Measurements from ENCODE around the gene GRIK2. TPM values are rescaled to one million over a fixed set of nuclear protein-coding genes. Genes with fewer than 3 reads are reported as not detected.

GRIK2 gene
- total RNA-seq, 1 experiment from 2014 or later, result 0.55 TPM

- intact Hi-C loops (cut with micrococcal nuclease), result no loop called here
- TF ChIP-seq EZH2 (IDR thresholded peaks at IDR 0.05; ENCODE audit: low read length, unreplicated experiment), result no peak
- TF ChIP-seq EZH2phosphoT487 (IDR thresholded peaks at IDR 0.05; ENCODE audit: borderline replicate concordance, low read length), result no peak
- no peak for TF ChIP-seq CTCF (conservative IDR thresholded peaks at IDR 0.05; ENCODE audit: low read depth, low read length)
- CTCF ChIA-PET, result no interaction called here
- no peak overlapping the region for H3K4me2 ChIP-seq (ENCODE audit: low read length)
- H3K27me3 ChIP-seq (ENCODE audit: low read length), result no peaks in the 10 kb centered on the region
- H3K4me1 ChIP-seq (ENCODE audit: insufficient read depth, low read length), result no peaks in the 10 kb centered on the region
- no TSS peak for BruUV-seq (replicated peaks)
- H3K9ac ChIP-seq (ENCODE audit: low read length), result no peak overlapping the region
- no peak overlapping the region for H3K4me3 ChIP-seq (ENCODE audit: low read length)
- H3K9me3 ChIP-seq (ENCODE audit: low read length), result no peaks in the 10 kb centered on the region
- H3K79me2 ChIP-seq (ENCODE audit: low read length), result no peaks in the 10 kb centered on the region
- no peaks in the 10 kb centered on the region for H3K9me2 ChIP-seq (replicated peaks; ENCODE audit: low read length)
- ATAC-seq (no peak), DNase-seq (no peak)
- H3F3A ChIP-seq (ENCODE audit: low read length, unreplicated experiment), result no peaks in the 10 kb centered on the region
- H3K36me3 ChIP-seq (ENCODE audit: low read depth, low read length), result no peaks in the 10 kb centered on the region
- no peak overlapping the region for H2AFZ ChIP-seq (ENCODE audit: low read length)
- no peak overlapping the region for H3K27ac ChIP-seq (ENCODE audit: low read length)
- POLR2A ChIA-PET (ENCODE audit: unreplicated experiment), result no interaction called here
- no peaks in the 10 kb centered on the region for H4K20me1 ChIP-seq (ENCODE audit: low read length)
Measured at GRCh38 chr6:101818051-101818450, 424.5 kb downstream of the GRIK2 start.

GRCh38 chr6:101824551-101825345 is 431.2 kb downstream of the GRIK2 start:
- Histone ChIP-seq H2AFZ (ENCODE audit: low read length) (no peak overlapping the region), H3K9ac (ENCODE audit: low read length) (no peak overlapping the region), H3K79me2 (ENCODE audit: low read length) (no peaks in the 10 kb centered on the region), H3K27me3 (ENCODE audit: low read length) (no peaks in the 10 kb centered on the region), H3K9me2 (replicated peaks; ENCODE audit: low read length) (no peaks in the 10 kb centered on the region), H3F3A (ENCODE audit: low read length, unreplicated experiment) (no peaks in the 10 kb centered on the region), H3K4me1 (ENCODE audit: insufficient read depth, low read length) (no peaks in the 10 kb centered on the region), H3K9me3 (ENCODE audit: low read length) (no peaks in the 10 kb centered on the region), H3K4me3 (ENCODE audit: low read length) (no peak overlapping the region), H3K36me3 (ENCODE audit: low read depth, low read length) (no peaks in the 10 kb centered on the region), H4K20me1 (ENCODE audit: low read length) (no peaks in the 10 kb centered on the region), H3K27ac (ENCODE audit: low read length) (no peak overlapping the region), H3K4me2 (ENCODE audit: low read length) (no peak overlapping the region)
- ATAC-seq (no peak), DNase-seq (no peak)
- CTCF ChIA-PET, result no interaction called here
- POLR2A ChIA-PET (ENCODE audit: unreplicated experiment), result no interaction called here
- BruUV-seq (replicated peaks), result no TSS peak
- intact Hi-C loops (cut with micrococcal nuclease), result no loop called here
- TF ChIP-seq CTCF (conservative IDR thresholded peaks at IDR 0.05; ENCODE audit: low read depth, low read length), result no peak
- no peak for TF ChIP-seq EZH2 (IDR thresholded peaks at IDR 0.05; ENCODE audit: low read length, unreplicated experiment)
- TF ChIP-seq EZH2phosphoT487 (IDR thresholded peaks at IDR 0.05; ENCODE audit: borderline replicate concordance, low read length), result no peak

- Histone ChIP-seq H3K27ac (ENCODE audit: low read length) (no peak overlapping the region), H3K27me3 (ENCODE audit: low read length) (no peaks in the 10 kb centered on the region), H3K4me2 (ENCODE audit: low read length) (no peak overlapping the region), H2AFZ (ENCODE audit: low read length) (no peak overlapping the region), H3K4me1 (ENCODE audit: insufficient read depth, low read length) (no peaks in the 10 kb centered on the region), H3K9ac (ENCODE audit: low read length) (no peak overlapping the region), H3K4me3 (ENCODE audit: low read length) (no peak overlapping the region), H3F3A (ENCODE audit: low read length, unreplicated experiment) (no peaks in the 10 kb centered on the region), H3K79me2 (ENCODE audit: low read length) (no peaks in the 10 kb centered on the region), H4K20me1 (ENCODE audit: low read length) (no peaks in the 10 kb centered on the region), H3K36me3 (ENCODE audit: low read depth, low read length) (no peaks in the 10 kb centered on the region), H3K9me2 (replicated peaks; ENCODE audit: low read length) (no peaks in the 10 kb centered on the region), H3K9me3 (ENCODE audit: low read length) (no peaks in the 10 kb centered on the region)
- ATAC-seq (no peak), DNase-seq (no peak)
- BruUV-seq (replicated peaks), result no TSS peak
- POLR2A ChIA-PET (ENCODE audit: unreplicated experiment), result no interaction called here
- intact Hi-C loops (cut with micrococcal nuclease), result no loop called here
- TF ChIP-seq EZH2 (IDR thresholded peaks at IDR 0.05; ENCODE audit: low read length, unreplicated experiment) (no peak), CTCF (conservative IDR thresholded peaks at IDR 0.05; ENCODE audit: low read depth, low read length) (no peak), EZH2phosphoT487 (IDR thresholded peaks at IDR 0.05; ENCODE audit: borderline replicate concordance, low read length) (no peak)
- CTCF ChIA-PET, result no interaction called here
Measured at GRCh38 chr6:101826269-101826668, 432.8 kb downstream of the GRIK2 start.
